Skeletal muscle cell (primary cell): ENCODE data around the gene PBXIP1.
A peak's percentile ranks its signal among the peaks of the same experiment; 100 is the strongest.

Source experiments
- DNase-seq: peaks from one replicate; pipeline ENCODE4 v3.0.0-alpha.2; 2010; ENCODE audit warnings: low read depth
- H3K4me3 ChIP-seq: 2 replicates; pipeline ENCODE4 v1.5.1; 2011; ENCODE audit warnings: low read depth, mild to moderate bottlenecking, control low read depth, low read length, moderate library complexity

The PBXIP1 gene

GRCh38 chr1:154943649-154944400 lies 12.1 kb downstream of the PBXIP1 start:
- no peak for DNase-seq
- no peak overlapping the region for H3K4me3 ChIP-seq

GRCh38 chr1:154941333-154942013 lies 14.4 kb downstream of the PBXIP1 start:
- no peak overlapping the region for H3K4me3 ChIP-seq

GRCh38 chr1:154940651-154941194 lies 15.2 kb downstream of the PBXIP1 start:
- DNase-seq: no peak

More at GRCh38 chr1:154941333-154942013, 14.4 kb downstream of the PBXIP1 start:
- no peak for DNase-seq

GRCh38 chr1:154940213-154940560 lies 15.7 kb downstream of the PBXIP1 start:
- H3K4me3 ChIP-seq: no peak overlapping the region
- no peak for DNase-seq

More at GRCh38 chr1:154940651-154941194, 15.2 kb downstream of the PBXIP1 start:
- H3K4me3 ChIP-seq: no peak overlapping the region

GRCh38 chr1:154938604-154939399 lies 17.1 kb downstream of the PBXIP1 start:
- no peak overlapping the region for H3K4me3 ChIP-seq

GRCh38 chr1:154937988-154938386 lies 17.9 kb downstream of the PBXIP1 start:
- no peak for DNase-seq
- H3K4me3 ChIP-seq: peak overlapping the region; percentile 82

More at GRCh38 chr1:154938604-154939399, 17.1 kb downstream of the PBXIP1 start:
- no peak for DNase-seq

- DNase-seq: peak; percentile 92
- peak overlapping the region; percentile 82 for H3K4me3 ChIP-seq
Measured at GRCh38 chr1:154937085-154937987, 18.6 kb downstream of the PBXIP1 start.

- peak; percentile 88 for DNase-seq
- H3K4me3 ChIP-seq: peak within 1 kb of the TSS; percentile 82
Measured at GRCh38 chr1:154936555-154937084, 19.3 kb downstream of the PBXIP1 start, which contains the start of gene PMVK. Gene PMVK, minus strand, starts transcription at chr1:154936719. Its CDS starts 34 bp downstream, at chr1:154936685.

GRCh38 chr1:154935749-154936554 lies 19.9 kb downstream of the PBXIP1 start:
- DNase-seq: no peak
- peak overlapping the region; percentile 82 for H3K4me3 ChIP-seq

GRCh38 chr1:154934358-154934948 lies 21.4 kb downstream of the PBXIP1 start:
- H3K4me3 ChIP-seq: no peak overlapping the region

GRCh38 chr1:154931940-154932487 lies 23.9 kb downstream of the PBXIP1 start:
- DNase-seq: no peak
- H3K4me3 ChIP-seq: no peak overlapping the region

More at GRCh38 chr1:154934358-154934948, 21.4 kb downstream of the PBXIP1 start:
- no peak for DNase-seq

GRCh38 chr1:154926201-154926600 lies 29.7 kb downstream of the PBXIP1 start:
- no peak overlapping the region for H3K4me3 ChIP-seq
- DNase-seq: no peak

- DNase-seq: no peak
- H3K4me3 ChIP-seq: no peak overlapping the region
Measured at GRCh38 chr1:154925335-154926170, 30.3 kb downstream of the PBXIP1 start.

GRCh38 chr1:154923695-154924094 lies 32.2 kb downstream of the PBXIP1 start:
- no peak overlapping the region for H3K4me3 ChIP-seq
- no peak for DNase-seq

- no peak overlapping the region for H3K4me3 ChIP-seq
- no peak for DNase-seq
Measured at GRCh38 chr1:154913273-154913672, 42.6 kb downstream of the PBXIP1 start.

- no peak overlapping the region for H3K4me3 ChIP-seq
- no peak for DNase-seq
Measured at GRCh38 chr1:154912755-154913154, 43.1 kb downstream of the PBXIP1 start.
